Measurements from ENCODE around the gene IMP3. TPM values are rescaled to one million over a fixed set of nuclear protein-coding genes. Genes with fewer than 3 reads are reported as not detected.

IMP3 gene
- total RNA-seq, 2 donors from 2014 or later, result 43.1 to 66.6 TPM

- ATAC-seq, result no peak
- no peak overlapping the region for H3K27ac ChIP-seq
- 87 to 89% methylated on average over 2 of the region's 2 CpGs for WGBS, 2 donors
Measured at GRCh38 chr15:75590239-75590638, 49.8 kb downstream of the IMP3 start.

More at GRCh38 chr15:75590239-75590638, 49.8 kb downstream of the IMP3 start:
- Histone ChIP-seq H3K27me3 (no peaks in the 10 kb centered on the region), H3K4me3 (no peak overlapping the region), H3K4me1 (no peaks in the 10 kb centered on the region), H3K36me3 (replicated peaks in 1 of 2; ENCODE audit: insufficient read depth in 1 of 2, low read depth in 2 of 2) (no peaks in the 10 kb centered on the region), H3K9me3 (no peaks in the 10 kb centered on the region)
- intact Hi-C loops (cut with DNase I), result no loop called here
- DNase-seq, result no peak
- TF ChIP-seq POLR2A (IDR thresholded peaks at IDR 0.05) (no peak), CTCF (IDR thresholded peaks at IDR 0.05) (no peak)

Other genes with a start within 250 kb of the IMP3 start
- 10 to 100 TPM; 17.1 to 23.1 TPM for gene SIN3A, start 188.5 kb downstream of the IMP3 start, total RNA-seq
- 1 to 10 TPM; 7.3 to 9.9 TPM for gene PTPN9, start 60.9 kb downstream of the IMP3 start, total RNA-seq
- gene SNUPN, start 14.5 kb downstream of the IMP3 start, total RNA-seq, result 10 to 100 TPM in 1 of 2 donors, 1 to 10 TPM in 1; 7.0 to 11.2 TPM
- 10 to 100 TPM; 19.8 to 21.8 TPM for gene SNX33, start 7.7 kb upstream of the IMP3 start, total RNA-seq
- gene CSPG4, start 72.6 kb upstream of the IMP3 start, total RNA-seq, result 10 to 100 TPM in 1 of 2 donors, 1 to 10 TPM in 1; 3.1 to 13.8 TPM
- gene UBE2Q2, start 203.2 kb upstream of the IMP3 start, total RNA-seq, result 10 to 100 TPM; 15.2 to 15.8 TPM